ENCODE results near the gene ABCA2. TPM values are rescaled to one million over a fixed set of nuclear protein-coding genes. Genes with fewer than 3 reads are reported as not detected.

Gene ABCA2
- total and polyA plus RNA-seq, 2 experiments from 2014 or later: 7.0 to 16.0 TPM

GRCh38 chr9:137016436-137016835, 11.6 kb downstream of the ABCA2 start (continued):
- TF ChIP-seq CTCF (conservative IDR thresholded peaks at IDR 0.05; ENCODE audit: low read depth in 2 of 2) (no peak), STAT1 (IDR thresholded peaks at IDR 0.05; ENCODE audit: unreplicated experiment) (no peak), JUNB (IDR thresholded peaks at IDR 0.05; ENCODE audit: unreplicated experiment) (no peak), POLR2AphosphoS5 (IDR thresholded peaks at IDR 0.05; ENCODE audit: low read depth) (no peak), ZNF462 (CRISPR knock-in tag; IDR thresholded peaks at IDR 0.05) (no peak), EZH2 (IDR thresholded peaks at IDR 0.05; ENCODE audit: low read depth, unreplicated experiment) (no peak)

- H3K9me3 Mint-ChIP-seq: no peaks in the 10 kb centered on the region
- Histone ChIP-seq H3K4me1 (ENCODE audit: insufficient read depth) (no peaks in the 10 kb centered on the region), H3K9me2 (ENCODE audit: insufficient read depth) (no peaks in the 10 kb centered on the region), H3K4me3 (no peak overlapping the region), H4K20me1 (replicated peaks; ENCODE audit: insufficient read depth) (no peaks in the 10 kb centered on the region), H3K27me3 (ENCODE audit: insufficient read depth) (no peaks in the 10 kb centered on the region), H2AFZ (no peak overlapping the region), H3K79me2 (replicated peaks; ENCODE audit: insufficient read depth) (no peaks in the 10 kb centered on the region), H3K36me3 (ENCODE audit: insufficient read depth) (no peaks in the 10 kb centered on the region), H3F3A (replicated peaks; ENCODE audit: low read depth) (no peaks in the 10 kb centered on the region), H3K4me2 (no peak overlapping the region), H3K27ac (ENCODE audit: low read depth) (no peak overlapping the region)
- H3K4me1 Mint-ChIP-seq: no peaks in the 10 kb centered on the region
- no peak overlapping the region for H3K4me3 Mint-ChIP-seq
- peaks cover 4% of the 10 kb centered on the region for H3K27me3 Mint-ChIP-seq (ENCODE audit: insufficient read depth, low read depth, poor library complexity)
- ATAC-seq (no peak), DNase-seq (ENCODE audit: low spot score) (no peak)
- peaks cover 2% of the 10 kb centered on the region; the same call in 1 of the 3 replicates for H3K36me3 Mint-ChIP-seq (ENCODE audit: low read depth)
- H3K27ac Mint-ChIP-seq: no peak overlapping the region
- TF ChIP-seq ZNF114 (CRISPR knock-in tag; IDR thresholded peaks at IDR 0.05) (no peak), ZNF331 (CRISPR knock-in tag; IDR thresholded peaks at IDR 0.05; ENCODE audit: low read depth) (no peak), EZH2phosphoT487 (IDR thresholded peaks at IDR 0.05; ENCODE audit: unreplicated experiment) (no peak), STAT1 (IDR thresholded peaks at IDR 0.05; ENCODE audit: unreplicated experiment) (no peak), CTCF (conservative IDR thresholded peaks at IDR 0.05; ENCODE audit: low read depth in 2 of 2) (no peak), JUNB (IDR thresholded peaks at IDR 0.05; ENCODE audit: unreplicated experiment) (no peak), CREB1 (CRISPR knock-in tag; IDR thresholded peaks at IDR 0.05; ENCODE audit: low read depth) (no peak)
These were observed 12.1 kb downstream of the ABCA2 start for GRCh38 chr9:137015976-137016375.
